Astrocyte (in vitro differentiated cells and primary cell): ENCODE data around the gene PLPP3. TPM values are rescaled to one million over a fixed set of nuclear protein-coding genes. Genes with fewer than 3 reads are reported as not detected.

Source experiments
- DNase-seq: peaks from one replicate; pipeline ENCODE4 v3.0.0-alpha.2; 2010; ENCODE audit warnings: low read depth
- FAIRE-seq: peaks from 2 replicates; lab custom pipeline; 2011; peaks lifted over from hg19 to GRCh38; lab: Jason Lieb, UNC
- H2AFZ ChIP-seq: 2 replicates; pipeline ENCODE4 v1.6.0; 2012; ENCODE audit warnings: low read depth, low read length, inconsistent platforms
- H3K27ac ChIP-seq: 2 replicates; pipeline ENCODE4 v1.5.1; 2011; ENCODE audit warnings: low read depth, low read length, inconsistent platforms
- H3K27me3 ChIP-seq: 2 replicates; pipeline ENCODE4 v1.6.0; 2011; ENCODE audit warnings: low read length, inconsistent platforms; ENCODE audit not compliant: insufficient read depth
- H3K36me3 ChIP-seq: 2 replicates; pipeline ENCODE4 v1.5.1; 2011; ENCODE audit warnings: low read length, inconsistent platforms; ENCODE audit not compliant: insufficient read depth
- H3K4me1 ChIP-seq: 2 replicates; pipeline ENCODE4 v1.5.1; 2011; ENCODE audit warnings: low read length, inconsistent platforms; ENCODE audit not compliant: insufficient read depth
- H3K4me2 ChIP-seq: 2 replicates; pipeline ENCODE4 v1.6.0; 2012; ENCODE audit warnings: low read length, inconsistent platforms
- H3K4me3 ChIP-seq: 2 replicates; pipeline ENCODE4 v1.5.1; 2011; ENCODE audit warnings: low read depth, mild to moderate bottlenecking, low read length, inconsistent platforms; ENCODE audit not compliant: insufficient read depth
- H3K79me2 ChIP-seq: 2 replicates; pipeline ENCODE4 v1.6.0; 2012; ENCODE audit warnings: mild to moderate bottlenecking, low read length, inconsistent platforms; ENCODE audit not compliant: insufficient read depth
- H3K9ac ChIP-seq: 2 replicates; pipeline ENCODE4 v1.6.0; 2012; ENCODE audit warnings: mild to moderate bottlenecking, low read length, inconsistent platforms
- H3K9me3 ChIP-seq: 2 replicates; pipeline ENCODE4 v1.5.1; 2012; ENCODE audit warnings: low read depth, mild to moderate bottlenecking, low read length, inconsistent platforms; ENCODE audit not compliant: insufficient read depth
- H4K20me1 ChIP-seq: 2 replicates; pipeline ENCODE4 v1.6.0; 2012; ENCODE audit warnings: low read length, inconsistent platforms; ENCODE audit not compliant: insufficient read depth
- H3K27ac Mint-ChIP-seq: one replicate; pipeline ENCODE4 v1.8.0; 2021; ENCODE audit warnings: mild to moderate bottlenecking, mixed read lengths; ENCODE audit not compliant: unreplicated experiment
- H3K27me3 Mint-ChIP-seq: one replicate; pipeline ENCODE4 v1.8.0; 2021; ENCODE audit warnings: low read depth, mixed read lengths; ENCODE audit not compliant: unreplicated experiment
- H3K36me3 Mint-ChIP-seq: one replicate; pipeline ENCODE4 v1.8.0; 2021; ENCODE audit warnings: low read depth, mixed read lengths; ENCODE audit not compliant: unreplicated experiment
- H3K4me1 Mint-ChIP-seq: one replicate; pipeline ENCODE4 v1.8.0; 2021; ENCODE audit warnings: low read depth, mixed read lengths; ENCODE audit not compliant: unreplicated experiment
- H3K4me3 Mint-ChIP-seq: one replicate; pipeline ENCODE4 v1.8.0; 2021; ENCODE audit warnings: mild to moderate bottlenecking, moderate library complexity, mixed read lengths; ENCODE audit not compliant: unreplicated experiment
- H3K9me3 Mint-ChIP-seq: one replicate; pipeline ENCODE4 v1.8.0; 2021; ENCODE audit warnings: mild to moderate bottlenecking, mixed read lengths; ENCODE audit not compliant: unreplicated experiment
- CTCF ChIP-seq: IDR thresholded peaks from 2 replicates; pipeline ENCODE4 v1.5.1; 2011; ENCODE audit warnings: low read depth, mild to moderate bottlenecking, inconsistent platforms, low read length, moderate library complexity; ENCODE audit not compliant: insufficient read depth
- EZH2 ChIP-seq: IDR thresholded peaks from 2 replicates; pipeline ENCODE4 v1.6.1; 2012; ENCODE audit warnings: mild to moderate bottlenecking, low read length, inconsistent platforms; ENCODE audit not compliant: insufficient read depth
- total RNA-seq: library from RNA; stranded (reverse); gene quantifications from 2 replicates; pipeline ENCODE4 v1.2.1, GENCODE V29; 2021

Gene PLPP3
- total RNA-seq, 1 donor from 2014 or later: 2.2 TPM

GRCh38 chr1:56512724-56513494 is 66.5 kb downstream of the PLPP3 start:
- Histone ChIP-seq H3K4me3 (no peak overlapping the region), H3K27ac (no peak overlapping the region), H3K36me3 (peaks cover 4% of the 10 kb centered on the region), H3K79me2 (no peaks in the 10 kb centered on the region), H2AFZ (no peak overlapping the region), H3K4me2 (no peak overlapping the region), H3K9me3 (no peaks in the 10 kb centered on the region), H3K4me1 (peaks cover 7% of the 10 kb centered on the region), H3K27me3 (no peaks in the 10 kb centered on the region), H3K9ac (no peak overlapping the region), H4K20me1 (no peaks in the 10 kb centered on the region)
- DNase-seq: no peak
- TF ChIP-seq CTCF (no peak), EZH2 (no peak)
- Mint-ChIP-seq H3K36me3 (no peaks in the 10 kb centered on the region), H3K4me3 (no peak overlapping the region), H3K9me3 (no peaks in the 10 kb centered on the region), H3K4me1 (peaks cover 10% of the 10 kb centered on the region), H3K27ac (no peak overlapping the region), H3K27me3 (peaks cover 8% of the 10 kb centered on the region)
- no peak for FAIRE-seq

DNA sequence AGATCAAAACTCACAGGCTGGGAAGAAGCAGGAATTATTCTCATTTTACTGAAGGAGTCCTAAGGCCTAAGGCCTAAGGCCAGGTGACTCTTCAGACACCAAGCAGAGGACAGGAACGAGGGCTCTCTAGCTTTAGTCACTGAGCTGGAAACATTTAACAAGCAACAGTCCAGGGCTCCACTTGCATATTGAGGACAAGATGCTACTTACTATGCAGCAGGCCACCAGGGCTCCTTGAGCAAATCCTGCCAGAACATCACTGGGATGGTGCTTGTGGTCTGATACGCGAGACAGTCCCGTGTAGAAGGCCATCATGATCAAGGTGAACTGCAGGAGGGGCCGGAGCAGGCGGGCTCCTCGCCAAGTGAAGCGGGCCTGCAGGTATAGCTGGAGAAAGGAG is 67.6 kb downstream of the PLPP3 start:
- Histone ChIP-seq H3K4me1 (peaks cover 3% of the 10 kb centered on the region), H3K9me3 (no peaks in the 10 kb centered on the region), H3K4me3 (no peak overlapping the region), H2AFZ (no peak overlapping the region), H3K36me3 (peaks cover 4% of the 10 kb centered on the region), H3K4me2 (no peak overlapping the region), H3K27me3 (no peaks in the 10 kb centered on the region), H3K27ac (no peak overlapping the region), H3K9ac (no peak overlapping the region), H4K20me1 (no peaks in the 10 kb centered on the region), H3K79me2 (no peaks in the 10 kb centered on the region)
- FAIRE-seq: no peak
- H3K27ac Mint-ChIP-seq: no peak overlapping the region
- H3K36me3 Mint-ChIP-seq: peaks cover 2% of the 10 kb centered on the region
- DNase-seq: no peak
- H3K9me3 Mint-ChIP-seq: no peaks in the 10 kb centered on the region
- H3K27me3 Mint-ChIP-seq: peaks cover 7% of the 10 kb centered on the region
- H3K4me3 Mint-ChIP-seq: no peak overlapping the region
- peaks cover 7% of the 10 kb centered on the region for H3K4me1 Mint-ChIP-seq
- TF ChIP-seq CTCF (no peak), EZH2 (no peak)

DNA sequence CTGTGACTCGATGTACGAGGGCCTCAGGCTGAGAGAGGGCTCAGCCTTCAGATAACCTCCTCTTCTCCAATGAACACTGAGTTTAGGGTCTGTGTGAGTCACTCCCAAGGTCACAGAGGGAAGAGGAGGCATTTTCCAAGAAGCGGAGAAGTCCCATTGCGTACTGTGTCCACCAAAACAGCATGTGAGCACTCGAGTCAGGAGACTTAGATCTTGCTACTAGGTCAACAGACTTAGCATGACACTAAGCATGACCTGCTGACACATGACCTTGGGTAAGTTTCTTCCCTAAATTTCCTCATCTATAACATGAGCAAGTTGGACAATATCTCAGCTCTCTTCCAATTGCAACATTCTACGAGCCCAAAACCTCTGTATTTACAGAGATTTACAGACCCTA is 68.0 kb downstream of the PLPP3 start:
- no peaks in the 10 kb centered on the region for H3K79me2 ChIP-seq
- Mint-ChIP-seq H3K27me3 (peaks cover 7% of the 10 kb centered on the region), H3K36me3 (peaks cover 2% of the 10 kb centered on the region), H3K4me3 (no peak overlapping the region), H3K9me3 (no peaks in the 10 kb centered on the region), H3K27ac (no peak overlapping the region), H3K4me1 (peaks cover 6% of the 10 kb centered on the region)
- H2AFZ ChIP-seq: no peak overlapping the region
- H4K20me1 ChIP-seq: no peaks in the 10 kb centered on the region
- H3K4me3 ChIP-seq: no peak overlapping the region
- DNase-seq: no peak
- H3K27me3 ChIP-seq: no peaks in the 10 kb centered on the region
- no peak for TF ChIP-seq EZH2
- no peak for TF ChIP-seq CTCF
- no peaks in the 10 kb centered on the region for H3K4me1 ChIP-seq
- no peak overlapping the region for H3K4me2 ChIP-seq
- no peaks in the 10 kb centered on the region for H3K9me3 ChIP-seq
- no peak for FAIRE-seq
- H3K36me3 ChIP-seq: peaks cover 4% of the 10 kb centered on the region
- no peak overlapping the region for H3K9ac ChIP-seq
- H3K27ac ChIP-seq: no peak overlapping the region
